Measurements from ENCODE around the gene MAP3K7CL.

The MAP3K7CL gene

GRCh38 chr21:29114765-29115500 is 15.5 kb upstream of the MAP3K7CL start:
- no peak overlapping the region for H3K4me3 ChIP-seq (ENCODE audit: low read length)
- peak; percentile 60 for DNase-seq (ENCODE audit: low read depth)
- no peak for TF ChIP-seq CTCF (conservative IDR thresholded peaks at IDR 0.05; ENCODE audit: low read length)

GRCh38 chr21:29115899-29116298 is 14.5 kb upstream of the MAP3K7CL start:
- DNase-seq (ENCODE audit: low read depth) = no peak
- no peak for TF ChIP-seq CTCF (conservative IDR thresholded peaks at IDR 0.05; ENCODE audit: low read length)
- no peak overlapping the region for H3K4me3 ChIP-seq (ENCODE audit: low read length)

- DNase-seq (ENCODE audit: low read depth) = no peak
- H3K4me3 ChIP-seq (ENCODE audit: low read length) = no peak overlapping the region
- no peak for TF ChIP-seq CTCF (conservative IDR thresholded peaks at IDR 0.05; ENCODE audit: low read length)
Measured at GRCh38 chr21:29117372-29117955, 13.0 kb upstream of the MAP3K7CL start.

- no peak for TF ChIP-seq CTCF (conservative IDR thresholded peaks at IDR 0.05; ENCODE audit: low read length)
- DNase-seq (ENCODE audit: low read depth) = no peak
Measured at GRCh38 chr21:29121759-29122158, 8.7 kb upstream of the MAP3K7CL start.

GRCh38 chr21:29124645-29125044 is 5.8 kb upstream of the MAP3K7CL start:
- DNase-seq (ENCODE audit: low read depth) = no peak

More at GRCh38 chr21:29121759-29122158, 8.7 kb upstream of the MAP3K7CL start:
- H3K4me3 ChIP-seq (ENCODE audit: low read length) = no peak overlapping the region

GRCh38 chr21:29125191-29125590 is 5.3 kb upstream of the MAP3K7CL start:
- no peak for DNase-seq (ENCODE audit: low read depth)
- H3K4me3 ChIP-seq (ENCODE audit: low read length) = no peak overlapping the region

More at GRCh38 chr21:29124645-29125044, 5.8 kb upstream of the MAP3K7CL start:
- H3K4me3 ChIP-seq (ENCODE audit: low read length) = no peak overlapping the region
- no peak for TF ChIP-seq CTCF (conservative IDR thresholded peaks at IDR 0.05; ENCODE audit: low read length)

More at GRCh38 chr21:29125191-29125590, 5.3 kb upstream of the MAP3K7CL start:
- TF ChIP-seq CTCF (conservative IDR thresholded peaks at IDR 0.05; ENCODE audit: low read length) = no peak
